Retinal pigment epithelial cell (primary cell): ENCODE measurements around the gene FOXO1.

Source experiments
- DNase-seq: peaks from one replicate; pipeline ENCODE4 v3.0.0-alpha.2; 2010; ENCODE audit warnings: low read depth
- H3K4me3 ChIP-seq: 2 replicates; pipeline ENCODE4 v1.5.1; 2011; ENCODE audit warnings: mild to moderate bottlenecking, low read length, control low read depth, moderate library complexity
- TF ChIP-seq, protein P1 (sequence below): conservative IDR thresholded peaks from 2 replicates; pipeline ENCODE4 v1.5.1; 2011; ENCODE audit warnings: low read depth, low read length, control low read depth, inconsistent platforms

FOXO1 gene

DNA sequence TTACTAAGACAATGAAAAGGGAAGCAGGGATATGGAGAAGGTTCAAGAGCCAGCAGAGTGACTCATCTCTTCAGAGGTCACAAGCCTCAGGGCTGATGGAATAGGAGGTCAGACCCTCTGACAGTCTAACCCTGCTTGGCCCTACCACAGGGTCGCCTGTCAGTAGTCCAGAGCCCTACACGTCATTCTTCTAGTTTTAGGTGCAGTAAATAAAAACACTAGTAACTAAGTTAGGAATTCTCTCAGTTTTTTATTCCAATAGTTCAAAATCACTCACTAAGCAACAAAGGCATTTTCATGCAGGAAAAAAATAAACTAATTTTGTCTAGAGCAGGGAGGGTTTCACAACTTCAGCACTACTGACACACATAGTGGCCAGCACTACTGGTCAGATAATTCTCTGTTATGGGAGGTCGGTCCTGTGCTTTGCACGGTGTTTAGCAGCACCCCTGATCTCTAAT, 27.2 kb downstream of the FOXO1 start:
- no peak overlapping the region for H3K4me3 ChIP-seq
- no peak for DNase-seq
- TF ChIP-seq, protein P1, sequence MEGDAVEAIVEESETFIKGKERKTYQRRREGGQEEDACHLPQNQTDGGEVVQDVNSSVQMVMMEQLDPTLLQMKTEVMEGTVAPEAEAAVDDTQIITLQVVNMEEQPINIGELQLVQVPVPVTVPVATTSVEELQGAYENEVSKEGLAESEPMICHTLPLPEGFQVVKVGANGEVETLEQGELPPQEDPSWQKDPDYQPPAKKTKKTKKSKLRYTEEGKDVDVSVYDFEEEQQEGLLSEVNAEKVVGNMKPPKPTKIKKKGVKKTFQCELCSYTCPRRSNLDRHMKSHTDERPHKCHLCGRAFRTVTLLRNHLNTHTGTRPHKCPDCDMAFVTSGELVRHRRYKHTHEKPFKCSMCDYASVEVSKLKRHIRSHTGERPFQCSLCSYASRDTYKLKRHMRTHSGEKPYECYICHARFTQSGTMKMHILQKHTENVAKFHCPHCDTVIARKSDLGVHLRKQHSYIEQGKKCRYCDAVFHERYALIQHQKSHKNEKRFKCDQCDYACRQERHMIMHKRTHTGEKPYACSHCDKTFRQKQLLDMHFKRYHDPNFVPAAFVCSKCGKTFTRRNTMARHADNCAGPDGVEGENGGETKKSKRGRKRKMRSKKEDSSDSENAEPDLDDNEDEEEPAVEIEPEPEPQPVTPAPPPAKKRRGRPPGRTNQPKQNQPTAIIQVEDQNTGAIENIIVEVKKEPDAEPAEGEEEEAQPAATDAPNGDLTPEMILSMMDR = no peak

DNA sequence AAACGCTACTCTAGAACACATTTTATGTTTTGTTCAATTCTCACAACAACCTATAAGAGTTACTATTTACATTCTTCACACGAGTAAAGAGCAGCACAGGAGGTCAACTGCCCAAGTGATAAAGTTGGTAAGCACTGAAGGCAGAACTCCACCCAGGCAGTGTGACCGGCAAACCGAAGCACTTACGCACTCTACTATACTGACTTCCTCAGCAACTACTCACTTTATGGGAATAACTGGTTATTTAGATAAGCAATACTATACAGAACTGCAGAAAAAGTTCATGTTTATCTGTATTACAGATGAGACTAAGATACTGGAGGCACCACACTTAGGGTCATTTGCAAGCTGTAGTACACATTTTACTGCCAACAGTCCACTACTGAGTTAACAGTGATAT, 28.8 kb downstream of the FOXO1 start:
- no peak for DNase-seq
- no peak overlapping the region for H3K4me3 ChIP-seq
- TF ChIP-seq, protein P1 = no peak

DNA sequence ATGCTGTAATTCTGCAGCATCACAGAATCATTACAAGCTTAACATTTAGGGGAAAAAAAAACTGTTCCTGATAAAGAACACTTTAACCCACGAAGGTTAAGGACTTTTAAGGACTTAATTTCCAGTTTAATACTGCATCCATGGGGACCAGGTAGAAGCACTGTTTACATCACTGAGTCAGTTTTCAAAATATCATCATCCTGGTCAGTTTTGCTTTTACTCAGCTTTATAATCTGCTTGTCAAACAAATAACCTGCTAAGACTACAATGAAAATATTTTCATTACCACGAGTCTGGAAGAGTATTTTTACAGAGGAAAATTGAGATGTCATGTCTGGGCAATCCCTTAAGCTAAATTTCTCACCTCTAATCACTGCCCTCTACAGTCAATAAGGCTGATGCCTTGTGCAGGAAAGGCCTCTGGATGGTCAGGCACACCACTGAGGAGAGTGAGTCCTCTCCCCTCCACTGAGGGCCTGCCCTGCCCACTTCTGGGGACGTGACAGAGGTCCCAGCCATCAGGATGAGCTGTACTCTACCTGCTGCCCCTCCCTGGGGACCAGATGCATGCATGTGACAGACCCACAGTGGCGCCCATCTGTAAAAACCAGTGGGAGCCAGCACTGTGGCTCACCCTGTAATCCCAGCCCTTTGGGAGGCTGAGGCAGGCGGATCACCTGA, 31.0 kb downstream of the FOXO1 start:
- TF ChIP-seq, protein P1 = no peak
- no peak for DNase-seq
- H3K4me3 ChIP-seq = no peak overlapping the region

DNA sequence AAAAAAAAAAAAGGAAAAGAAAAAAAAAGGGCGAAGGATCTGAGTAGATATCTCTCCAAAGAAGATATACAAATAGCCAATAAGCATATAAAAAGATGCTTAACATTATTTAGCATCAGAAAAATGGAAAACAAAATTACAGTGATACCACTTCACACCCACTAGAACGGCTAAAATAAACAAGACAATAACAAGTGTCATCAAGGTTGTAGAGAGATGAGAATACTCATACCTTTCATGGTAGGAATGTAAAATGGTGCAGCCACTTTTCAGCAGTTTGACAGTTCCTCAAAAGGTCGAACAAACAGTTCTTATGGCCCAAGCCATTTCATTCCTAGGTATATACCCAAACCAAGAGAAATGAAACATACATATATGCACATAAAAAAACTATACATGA, 33.5 kb downstream of the FOXO1 start:
- TF ChIP-seq, protein P1 = no peak
- H3K4me3 ChIP-seq = no peak overlapping the region
- DNase-seq = no peak

DNA sequence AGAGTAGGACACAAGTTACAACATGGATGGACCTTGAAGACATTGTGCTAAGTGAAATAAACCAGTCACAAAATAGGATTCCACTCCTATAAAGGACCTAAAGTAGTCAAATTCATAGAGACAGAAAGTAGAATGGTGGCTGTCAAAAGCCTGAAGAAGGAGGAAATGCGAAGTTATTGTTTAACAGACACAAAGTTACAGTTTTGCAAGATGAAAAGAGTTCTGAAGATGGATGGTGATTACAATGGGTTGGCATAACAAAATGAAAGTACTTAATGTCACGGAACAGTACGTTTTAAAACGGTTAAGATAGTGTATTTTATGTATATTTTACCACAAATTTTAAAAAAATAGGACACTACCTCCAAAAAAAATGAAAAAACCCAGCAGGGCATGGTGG, 34.8 kb downstream of the FOXO1 start:
- DNase-seq = no peak
- no peak overlapping the region for H3K4me3 ChIP-seq
- TF ChIP-seq, protein P1 = no peak

DNA sequence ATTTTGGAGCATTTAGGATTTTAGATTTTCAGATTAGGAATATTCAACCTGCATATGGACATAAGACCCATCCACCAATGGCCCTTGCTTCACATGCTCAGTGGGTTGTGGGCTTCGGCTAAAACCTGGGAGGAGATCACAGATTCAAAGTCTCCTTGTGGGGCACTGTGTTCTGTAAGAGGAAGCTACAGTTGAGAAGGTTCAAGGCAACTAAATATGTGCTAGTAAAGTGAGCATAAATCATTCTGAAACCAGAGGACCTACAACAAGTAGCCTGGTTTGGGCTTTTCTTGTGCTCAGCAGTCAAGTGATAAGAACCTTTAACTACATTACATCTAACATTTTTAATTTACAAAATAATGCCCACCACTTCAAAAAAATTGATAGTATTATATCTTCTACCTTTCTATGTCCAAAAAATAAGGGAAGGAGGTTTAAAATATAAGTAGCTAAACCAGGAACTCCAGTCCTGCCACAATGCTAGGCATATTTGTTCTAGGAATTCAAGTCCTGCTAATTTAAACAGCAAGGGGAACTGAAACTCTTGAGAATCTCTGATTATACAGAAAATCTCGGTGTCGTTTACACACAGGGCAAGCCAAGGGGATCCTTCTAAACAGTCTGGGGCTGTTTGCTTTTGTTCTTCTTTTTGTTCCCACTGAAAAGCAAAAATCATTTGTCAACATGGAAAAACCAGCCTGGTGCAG, 36.6 kb downstream of the FOXO1 start:
- H3K4me3 ChIP-seq = no peak overlapping the region
- TF ChIP-seq, protein P1 = no peak

DNA sequence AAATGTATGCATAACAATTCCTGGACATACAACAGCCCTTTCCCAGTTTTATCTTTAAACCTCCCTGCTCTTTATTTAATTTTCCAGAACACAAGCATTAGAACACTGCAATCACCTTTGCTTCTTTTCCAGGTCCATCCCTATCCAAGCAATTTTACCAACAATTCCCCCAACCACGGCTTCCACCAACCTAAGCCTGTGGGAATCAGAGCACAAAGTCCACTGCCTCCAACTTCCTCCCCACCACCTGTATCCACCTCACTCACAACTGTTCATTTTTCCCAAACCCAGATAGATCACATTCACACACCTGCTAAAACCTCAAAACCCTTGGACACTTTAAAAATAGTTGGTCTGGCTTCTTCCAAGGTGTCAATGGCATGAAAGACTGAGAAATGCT, 39.5 kb downstream of the FOXO1 start:
- H3K4me3 ChIP-seq = no peak overlapping the region
- no peak for DNase-seq
- TF ChIP-seq, protein P1 = no peak

More for the DNA sequence above, 36.6 kb downstream of the FOXO1 start:
- no peak for DNase-seq
